ENCODE data around the gene TC2N.

DNA sequence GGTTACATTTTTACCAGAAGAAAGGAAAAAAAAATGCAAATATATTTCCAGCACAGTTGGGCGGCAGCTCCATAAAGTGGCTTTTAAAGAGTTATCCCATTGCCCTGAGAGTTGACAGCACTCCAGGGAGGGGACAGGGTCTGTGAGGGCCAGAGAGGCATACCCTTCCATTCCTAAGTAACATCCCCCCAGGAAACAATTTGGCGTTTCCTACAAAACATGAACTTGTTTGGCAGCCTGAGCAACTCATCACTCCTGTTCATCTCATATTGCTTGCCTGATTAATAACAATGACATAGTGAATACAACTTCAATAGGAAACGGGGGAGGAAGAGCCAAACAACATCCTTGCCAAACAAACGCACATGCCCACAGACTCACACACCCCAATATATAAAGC, 23.3 kb downstream of the TC2N start:
- TF ChIP-seq POLR2A (IDR thresholded peaks at IDR 0.05) (no peak), CTCF (IDR thresholded peaks at IDR 0.05) (no peak), POLR2AphosphoS5 (IDR thresholded peaks at IDR 0.05; ENCODE audit: insufficient read depth in 1 of 2, low read depth in 1 of 2) (no peak)
